GM23338 (cell line): ENCODE measurements around the gene ADGRV1.

Experiments used
- CREB1 ChIP-seq: fragments of 250-450 bp; sonication (Bioruptor Pico); IDR thresholded peaks from 2 replicates; pipeline ENCODE4 v1.5.0; 2020; ENCODE audit warnings: low read depth, mild to moderate bottlenecking, moderate library complexity
- CTCF ChIP-seq, 2 experiments: fragments of 200-600 bp in 1 of 2; sonication (generic) in 1 of 2; conservative IDR thresholded peaks; 2 replicates each; pipeline versions ENCODE4 v1.5.1 to v1.6.1; 2016 to 2017; ENCODE audit warnings: antibody characterized with exemption in 2 of 2, low read depth in 2 of 2, mild to moderate bottlenecking in 2 of 2, moderate library complexity in 1 of 2
- EZH2 ChIP-seq: fragments of 200-600 bp; sonication (generic); IDR thresholded peaks from one replicate; pipeline ENCODE4 v1.8.0; 2017; ENCODE audit warnings: antibody characterized with exemption, mild to moderate bottlenecking, low read depth; ENCODE audit not compliant: unreplicated experiment
- EZH2phosphoT487 ChIP-seq: fragments of 200-600 bp; sonication (generic); IDR thresholded peaks from one replicate; pipeline ENCODE4 v1.8.1; 2018; ENCODE audit warnings: antibody characterized with exemption; ENCODE audit not compliant: unreplicated experiment
- POLR2AphosphoS5 ChIP-seq: IDR thresholded peaks from 2 replicates; pipeline ENCODE4 v1.6.1; 2016; ENCODE audit warnings: antibody characterized with exemption, low read depth
- REST ChIP-seq: IDR thresholded peaks from one replicate; pipeline ENCODE4 v1.6.1; 2018; ENCODE audit warnings: antibody characterized with exemption; ENCODE audit not compliant: unreplicated experiment
- ZNF462 ChIP-seq: fragments of 250-450 bp; sonication (Bioruptor Pico); IDR thresholded peaks from 2 replicates; pipeline ENCODE4 v1.5.0; 2020; ENCODE audit warnings: mild to moderate bottlenecking, moderate library complexity

GRCh38 chr5:90956511-90957097 lies 398.0 kb downstream of the ADGRV1 start:
- no peak for TF ChIP-seq EZH2
- no peak for TF ChIP-seq EZH2phosphoT487
- TF ChIP-seq CTCF (conservative IDR thresholded peaks at IDR 0.05; ENCODE audit: low read depth in 2 of 2) = no peak
- no peak for TF ChIP-seq POLR2AphosphoS5
- TF ChIP-seq REST = no peak
- no peak for TF ChIP-seq ZNF462 (CRISPR knock-in tag)
- TF ChIP-seq CREB1 = no peak
